CD14-positive monocyte (primary cell): Measurements from ENCODE around the gene KRTAP1-1. TPM values are rescaled to one million over a fixed set of nuclear protein-coding genes. Genes with fewer than 3 reads are reported as not detected.

Experiments used
- DNase-seq, 3 donors: peaks; one replicate each; pipeline ENCODE4 v3.0.0-alpha.2; 2011 to 2022
- H2AFZ ChIP-seq: 2 replicates; pipeline ENCODE4 v1.6.0; 2012; ENCODE audit warnings: mild to moderate bottlenecking, low read depth, low read length, inconsistent platforms; ENCODE audit not compliant: insufficient read depth, poor library complexity, severe bottlenecking
- H3K27ac ChIP-seq, 2 donors: 1 replicate in 1 of 2; 2 replicates in 1 of 2; pipeline ENCODE4 v1.5.1; 2012 to 2013; ENCODE audit warnings: low read length in 2 of 2, control low read depth in 1 of 2, inconsistent platforms in 1 of 2, low read depth in 1 of 2, mild to moderate bottlenecking in 1 of 2
- H3K27me3 ChIP-seq, 2 donors: one replicate each; pipeline versions ENCODE4 v1.6.0 to v1.6.1; 2011 to 2013; ENCODE audit warnings: low read length in 2 of 2; ENCODE audit not compliant: control insufficient read depth in 2 of 2, insufficient read depth in 2 of 2
- H3K36me3 ChIP-seq, 2 donors: replicated peaks in 1 of 2; 1 replicate in 1 of 2; 2 replicates in 1 of 2; pipeline versions ENCODE4 v1.5.1 to v1.6.1; 2012 to 2013; ENCODE audit warnings: low read length in 2 of 2, control low read depth in 1 of 2, inconsistent platforms in 1 of 2, mild to moderate bottlenecking in 1 of 2; ENCODE audit not compliant: insufficient read depth in 2 of 2, control insufficient read depth in 1 of 2
- H3K4me1 ChIP-seq, 2 donors: 1 replicate in 1 of 2; 2 replicates in 1 of 2; pipeline versions ENCODE4 v1.5.1 to v1.6.1; 2012 to 2013; ENCODE audit warnings: low read length in 2 of 2, control low read depth in 1 of 2, inconsistent platforms in 1 of 2, mild to moderate bottlenecking in 1 of 2, moderate library complexity in 1 of 2; ENCODE audit not compliant: insufficient read depth in 2 of 2, control insufficient read depth in 1 of 2
- H3K4me2 ChIP-seq: replicated peaks from 2 replicates; pipeline ENCODE3; 2012; ENCODE audit warnings: low read length, moderate library complexity, mild to moderate bottlenecking; ENCODE audit not compliant: poor library complexity, severe bottlenecking; ENCODE audit errors: extremely low read depth
- H3K4me3 ChIP-seq, 3 experiments: fragments of 200-600 bp in 1 of 3; sonication (generic) in 1 of 3; replicated peaks in 1 of 3; 1 replicate in 2 of 3; 2 replicates in 1 of 3; pipeline ENCODE4 v1.5.1; 2011 to 2013; ENCODE audit warnings: low read length in 3 of 3, mild to moderate bottlenecking in 3 of 3, control low read depth in 2 of 3, low read depth in 2 of 3, inconsistent platforms in 1 of 3, moderate library complexity in 1 of 3
- H3K79me2 ChIP-seq: 2 replicates; pipeline ENCODE4 v1.6.0; 2012; ENCODE audit warnings: mild to moderate bottlenecking, control low read depth, inconsistent platforms, low read length, moderate library complexity; ENCODE audit not compliant: insufficient read depth
- H3K9ac ChIP-seq: 2 replicates; pipeline ENCODE4 v1.6.0; 2017; ENCODE audit warnings: low read length, mild to moderate bottlenecking; ENCODE audit not compliant: insufficient read depth, poor library complexity, severe bottlenecking
- H3K9me3 ChIP-seq, 2 donors: replicated peaks in 1 of 2; 1 replicate in 1 of 2; 2 replicates in 1 of 2; pipeline versions ENCODE4 v1.5.1 to v1.6.1; 2012 to 2013; ENCODE audit warnings: low read length in 2 of 2, control low read depth in 1 of 2; ENCODE audit not compliant: control insufficient read depth in 1 of 2, insufficient read depth in 1 of 2
- H4K20me1 ChIP-seq: 2 replicates; pipeline ENCODE4 v1.6.0; 2012; ENCODE audit warnings: mild to moderate bottlenecking, low read length, control low read depth, moderate library complexity; ENCODE audit not compliant: insufficient read depth
- H3K27ac Mint-ChIP-seq, 7 donors: one replicate each; pipeline ENCODE4 v1.8.0; 2020; ENCODE audit warnings: mild to moderate bottlenecking in 7 of 7, mixed read lengths in 7 of 7, moderate library complexity in 6 of 7, inconsistent platforms in 2 of 7
- H3K27me3 Mint-ChIP-seq, 3 donors: one replicate each; pipeline ENCODE4 v1.8.0; 2021 to 2022; ENCODE audit warnings: low read depth in 3 of 3, mild to moderate bottlenecking in 3 of 3, mixed read lengths in 3 of 3, moderate library complexity in 3 of 3, inconsistent platforms in 1 of 3
- H3K36me3 Mint-ChIP-seq, 2 donors: one replicate each; pipeline ENCODE4 v1.8.0; 2020; ENCODE audit warnings: mixed read lengths in 2 of 2, inconsistent platforms in 1 of 2, mild to moderate bottlenecking in 1 of 2
- H3K4me1 Mint-ChIP-seq: one replicate; pipeline ENCODE4 v1.8.0; 2020; ENCODE audit warnings: mild to moderate bottlenecking, mixed read lengths
- H3K4me3 Mint-ChIP-seq, 2 donors: one replicate each; pipeline ENCODE4 v1.8.0; 2020; ENCODE audit warnings: mild to moderate bottlenecking in 2 of 2, mixed read lengths in 2 of 2, moderate library complexity in 1 of 2
- H3K9me3 Mint-ChIP-seq, 7 donors: one replicate each; pipeline ENCODE4 v1.8.0; 2020 to 2022; ENCODE audit warnings: mixed read lengths in 7 of 7, mild to moderate bottlenecking in 6 of 7, moderate library complexity in 6 of 7, inconsistent platforms in 2 of 7
- WGBS: methylation state at CpG from one replicate; pipeline ENCODE4 v1.1.5; 2013; ENCODE audit warnings: missing lambda C conversion rate; ENCODE audit not compliant: insufficient coverage; 5-methylcytosine and 5-hydroxymethylcytosine counted together
- intact Hi-C, 2 donors: fragments of 100-400 bp; cut with micrococcal nuclease; formaldehyde crosslinking; loops; one replicate each; pipeline versions ENCODE4 v1.15.0 to v1.15.1; 2023
- polyA plus RNA-seq, 3 donors: library from polyadenylated mRNA; depleted of rRNA in 1 of 3; unstranded in 2 of 3; stranded (reverse) in 1 of 3; fragments of 300-500 nt in 2 of 3; fragments of >200 nt in 1 of 3; fragmentation: Illumina TruSeq in 2 of 3; gene quantifications; 1 replicate in 2 of 3; 2 replicates in 1 of 3; pipeline ENCODE4 v1.2.3, GENCODE V29; 2012 to 2021
- small RNA-seq: library from RNA; depleted of rRNA; stranded (forward); fragments of <200 nt; gene quantifications from one replicate; pipeline ENCODE3, GENCODE V24; 2012; ENCODE audit warnings: low read depth; ENCODE audit not compliant: insufficient read length
- TF ChIP-seq, protein P1 (sequence below): fragments of 200-600 bp; IDR thresholded peaks from one replicate; pipeline ENCODE4 v1.8.0; 2022; ENCODE audit warnings: antibody characterized with exemption, mild to moderate bottlenecking

KRTAP1-1 gene
- polyA plus RNA-seq, 3 donors, result not detected

DNA sequence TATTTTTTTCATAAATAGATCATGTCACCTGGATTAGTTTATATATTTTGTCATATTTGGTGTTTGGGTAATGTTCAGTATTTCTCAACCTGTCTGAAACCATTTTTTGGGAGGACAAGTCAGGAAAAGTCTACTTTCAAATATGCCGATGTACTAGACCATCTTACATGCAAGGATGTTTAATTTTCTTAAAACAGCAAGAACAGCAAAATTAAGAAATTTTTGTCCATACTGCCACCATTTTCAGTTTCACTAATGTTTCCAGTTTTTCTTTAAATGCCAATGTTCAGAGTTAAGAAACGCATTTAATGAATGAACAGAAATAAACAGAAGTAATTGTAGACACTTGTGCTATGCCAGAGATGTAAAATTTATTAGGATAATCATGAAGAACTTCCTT lies 48.2 kb downstream of the KRTAP1-1 start:
- Mint-ChIP-seq H3K36me3 (no peaks in the 10 kb centered on the region), H3K27ac (no peak overlapping the region), H3K4me1 (no peaks in the 10 kb centered on the region), H3K9me3 (no peaks in the 10 kb centered on the region), H3K27me3 (peaks cover 7 to 19% (median 13%) of the 10 kb centered on the region in 3 donors), H3K4me3 (no peak overlapping the region)
- intact Hi-C loops, result no loop called here
- H4K20me1 ChIP-seq, result no peaks in the 10 kb centered on the region
- no peaks in the 10 kb centered on the region for H3K36me3 ChIP-seq
- no peaks in the 10 kb centered on the region for H3K79me2 ChIP-seq
- H3K4me3 ChIP-seq, result no peak overlapping the region
- peaks cover 3% of the 10 kb centered on the region in 2 donors for H3K27me3 ChIP-seq
- no peaks in the 10 kb centered on the region for H3K9me3 ChIP-seq
- H3K9ac ChIP-seq, result no peak overlapping the region
- no peak overlapping the region for H3K4me2 ChIP-seq
- DNase-seq, result no peak
- TF ChIP-seq, protein P1, sequence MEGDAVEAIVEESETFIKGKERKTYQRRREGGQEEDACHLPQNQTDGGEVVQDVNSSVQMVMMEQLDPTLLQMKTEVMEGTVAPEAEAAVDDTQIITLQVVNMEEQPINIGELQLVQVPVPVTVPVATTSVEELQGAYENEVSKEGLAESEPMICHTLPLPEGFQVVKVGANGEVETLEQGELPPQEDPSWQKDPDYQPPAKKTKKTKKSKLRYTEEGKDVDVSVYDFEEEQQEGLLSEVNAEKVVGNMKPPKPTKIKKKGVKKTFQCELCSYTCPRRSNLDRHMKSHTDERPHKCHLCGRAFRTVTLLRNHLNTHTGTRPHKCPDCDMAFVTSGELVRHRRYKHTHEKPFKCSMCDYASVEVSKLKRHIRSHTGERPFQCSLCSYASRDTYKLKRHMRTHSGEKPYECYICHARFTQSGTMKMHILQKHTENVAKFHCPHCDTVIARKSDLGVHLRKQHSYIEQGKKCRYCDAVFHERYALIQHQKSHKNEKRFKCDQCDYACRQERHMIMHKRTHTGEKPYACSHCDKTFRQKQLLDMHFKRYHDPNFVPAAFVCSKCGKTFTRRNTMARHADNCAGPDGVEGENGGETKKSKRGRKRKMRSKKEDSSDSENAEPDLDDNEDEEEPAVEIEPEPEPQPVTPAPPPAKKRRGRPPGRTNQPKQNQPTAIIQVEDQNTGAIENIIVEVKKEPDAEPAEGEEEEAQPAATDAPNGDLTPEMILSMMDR, result no peak
- no peak overlapping the region for H2AFZ ChIP-seq
- no peaks in the 10 kb centered on the region for H3K4me1 ChIP-seq
- no peak overlapping the region for H3K27ac ChIP-seq
- no CpG with 5 or more reads among the region's 2 CpGs for WGBS

DNA sequence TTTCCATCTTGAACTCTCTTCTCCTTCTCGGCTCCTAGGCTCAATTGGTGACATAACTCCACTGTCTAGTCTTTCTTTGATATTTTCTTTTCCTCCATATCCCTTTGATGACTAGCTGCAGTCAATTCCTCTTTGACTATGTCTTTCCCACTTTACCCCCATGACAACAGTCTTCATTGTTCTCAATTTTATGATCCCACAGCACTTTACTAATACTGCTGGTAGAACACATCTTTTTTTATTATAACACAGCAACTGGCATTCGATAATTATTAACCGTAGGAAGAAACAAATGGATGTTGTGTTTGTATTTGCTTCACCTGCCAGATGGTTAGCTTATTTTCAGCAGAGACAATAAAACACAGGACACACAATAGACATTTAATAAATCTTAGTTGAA lies 48.6 kb downstream of the KRTAP1-1 start:
- Histone ChIP-seq H3K4me1 (no peaks in the 10 kb centered on the region), H3K27ac (no peak overlapping the region), H3K9ac (no peak overlapping the region), H3K27me3 (peaks cover under 1 to 3% of the 10 kb centered on the region in 2 donors), H3K79me2 (no peaks in the 10 kb centered on the region), H3K9me3 (no peaks in the 10 kb centered on the region), H4K20me1 (no peaks in the 10 kb centered on the region), H3K36me3 (no peaks in the 10 kb centered on the region), H3K4me3 (no peak overlapping the region), H2AFZ (no peak overlapping the region), H3K4me2 (no peak overlapping the region)
- TF ChIP-seq, protein P1, result no peak
- 100% methylated on average over 1 of the region's 3 CpGs for whole genome bisulfite sequencing
- H3K27me3 Mint-ChIP-seq, result peaks cover 6 to 19% (median 13%) of the 10 kb centered on the region in 3 donors
- no peak overlapping the region for H3K4me3 Mint-ChIP-seq
- H3K27ac Mint-ChIP-seq, result no peak overlapping the region
- intact Hi-C loops, result no loop called here
- DNase-seq, result no peak
- no peaks in the 10 kb centered on the region for H3K36me3 Mint-ChIP-seq
- peaks cover under 1% of the 10 kb centered on the region for H3K4me1 Mint-ChIP-seq
- no peaks in the 10 kb centered on the region for H3K9me3 Mint-ChIP-seq

Small RNA genes lying within 50 kb of the gene (small RNA-seq; reads per million reads assigned to genes)
- not detected for gene KRTAP3-4P

Other genes with a start within 250 kb of the KRTAP1-1 start
- gene KRT28, start 241.5 kb downstream of the KRTAP1-1 start, polyA plus RNA-seq, result not detected
- 10 to 100 TPM in 2 of 3 donors, 1 to 10 TPM in 1; 9.7 to 79.1 (median 58.7) TPM for gene KRT10, start 218.8 kb downstream of the KRTAP1-1 start, polyA plus RNA-seq
- gene KRT12, start 174.2 kb downstream of the KRTAP1-1 start, polyA plus RNA-seq, result not detected
- not detected for gene KRT20, start 156.2 kb downstream of the KRTAP1-1 start, polyA plus RNA-seq
- gene KRT23, start 103.8 kb downstream of the KRTAP1-1 start, polyA plus RNA-seq, result 1 to 10 TPM; 1.7 to 7.6 (median 3.6) TPM
- gene KRT39, start 74.5 kb downstream of the KRTAP1-1 start, polyA plus RNA-seq, result not detected
- gene KRT40, start 57.1 kb downstream of the KRTAP1-1 start, polyA plus RNA-seq, result not detected
- gene KRTAP3-3, start 47.3 kb downstream of the KRTAP1-1 start, polyA plus RNA-seq, result not detected
- not detected for gene KRTAP3-2, start 41.5 kb downstream of the KRTAP1-1 start, polyA plus RNA-seq
- not detected for gene KRTAP3-1, start 32.3 kb downstream of the KRTAP1-1 start, polyA plus RNA-seq
- not detected for gene KRTAP1-5, start 14.2 kb downstream of the KRTAP1-1 start, polyA plus RNA-seq
- not detected for gene KRTAP1-4, start 11.3 kb downstream of the KRTAP1-1 start, polyA plus RNA-seq
- not detected for gene KRTAP1-3, start 6.6 kb downstream of the KRTAP1-1 start, polyA plus RNA-seq
- not detected for gene KRTAP2-1, start 5.9 kb upstream of the KRTAP1-1 start, polyA plus RNA-seq
- gene KRTAP2-2, start 13.8 kb upstream of the KRTAP1-1 start, polyA plus RNA-seq, result not detected
- not detected for gene KRTAP2-3, start 18.7 kb upstream of the KRTAP1-1 start, polyA plus RNA-seq
- gene KRTAP2-4, start 24.4 kb upstream of the KRTAP1-1 start, polyA plus RNA-seq, result not detected
- gene KRTAP4-7, start 42.7 kb upstream of the KRTAP1-1 start, polyA plus RNA-seq, result not detected
- not detected for gene KRTAP4-8, start 56.7 kb upstream of the KRTAP1-1 start, polyA plus RNA-seq
- gene KRTAP4-16, start 60.8 kb upstream of the KRTAP1-1 start, polyA plus RNA-seq, result not detected
- not detected for gene KRTAP4-9, start 63.9 kb upstream of the KRTAP1-1 start, polyA plus RNA-seq
- not detected for gene KRTAP4-11, start 76.9 kb upstream of the KRTAP1-1 start, polyA plus RNA-seq
- not detected for gene KRTAP4-12, start 82.7 kb upstream of the KRTAP1-1 start, polyA plus RNA-seq
- gene KRTAP4-6, start 99.1 kb upstream of the KRTAP1-1 start, polyA plus RNA-seq, result not detected
- gene KRTAP4-5, start 108.4 kb upstream of the KRTAP1-1 start, polyA plus RNA-seq, result not detected
- gene KRTAP4-4, start 119.3 kb upstream of the KRTAP1-1 start, polyA plus RNA-seq, result not detected
- not detected for gene KRTAP4-3, start 126.8 kb upstream of the KRTAP1-1 start, polyA plus RNA-seq
- gene KRTAP4-2, start 136.8 kb upstream of the KRTAP1-1 start, polyA plus RNA-seq, result not detected
- gene KRTAP4-1, start 143.5 kb upstream of the KRTAP1-1 start, polyA plus RNA-seq, result not detected
- not detected for gene KRTAP9-1, start 148.4 kb upstream of the KRTAP1-1 start, polyA plus RNA-seq
- gene KRTAP9-2, start 185.2 kb upstream of the KRTAP1-1 start, polyA plus RNA-seq, result not detected
- gene KRTAP9-3, start 191.0 kb upstream of the KRTAP1-1 start, polyA plus RNA-seq, result not detected
- gene KRTAP9-8, start 196.5 kb upstream of the KRTAP1-1 start, polyA plus RNA-seq, result not detected
- gene KRTAP9-4, start 208.2 kb upstream of the KRTAP1-1 start, polyA plus RNA-seq, result not detected
- gene KRTAP9-9, start 213.9 kb upstream of the KRTAP1-1 start, polyA plus RNA-seq, result not detected
- not detected for gene KRTAP9-6, start 223.9 kb upstream of the KRTAP1-1 start, polyA plus RNA-seq
- gene KRTAP9-7, start 234.2 kb upstream of the KRTAP1-1 start, polyA plus RNA-seq, result not detected